Ishikawa (cell line): ENCODE results near the gene STARD10.

ENCODE experiments used
- CEBPB ChIP-seq: IDR thresholded peaks from 2 replicates; pipeline ENCODE4 v1.6.1; 2012
- CREB1 ChIP-seq: IDR thresholded peaks from 2 replicates; pipeline ENCODE4 v1.6.1; 2012; ENCODE audit warnings: low read depth
- EGR1 ChIP-seq: IDR thresholded peaks from 2 replicates; pipeline ENCODE4 v1.6.1; 2012
- EP300 ChIP-seq: IDR thresholded peaks from 2 replicates; pipeline ENCODE4 v1.6.1; 2012; ENCODE audit warnings: borderline replicate concordance
- FOXM1 ChIP-seq: IDR thresholded peaks from 2 replicates; pipeline ENCODE4 v1.6.1; 2012; ENCODE audit warnings: low read depth, borderline replicate concordance
- NFIC ChIP-seq: IDR thresholded peaks from 2 replicates; pipeline ENCODE4 v1.6.1; 2012
- RAD21 ChIP-seq: IDR thresholded peaks from 2 replicates; pipeline ENCODE4 v1.6.1; 2012; ENCODE audit warnings: low read depth
- REST ChIP-seq: IDR thresholded peaks from 2 replicates; pipeline ENCODE4 v1.6.1; 2012; ENCODE audit warnings: low read depth, mild to moderate bottlenecking
- TAF1 ChIP-seq: IDR thresholded peaks from 2 replicates; pipeline ENCODE4 v1.6.1; 2012; ENCODE audit warnings: low read depth, mild to moderate bottlenecking
- TCF12 ChIP-seq: IDR thresholded peaks from 2 replicates; pipeline ENCODE4 v1.6.1; 2012; ENCODE audit warnings: low read depth
- TEAD4 ChIP-seq: IDR thresholded peaks from 2 replicates; pipeline ENCODE4 v1.6.1; 2012
- YY1 ChIP-seq: IDR thresholded peaks from 2 replicates; pipeline ENCODE4 v1.6.1; 2012; ENCODE audit warnings: low read depth
- ZBTB7A ChIP-seq: IDR thresholded peaks from 2 replicates; pipeline ENCODE4 v1.6.1; 2012; ENCODE audit warnings: low read depth
- TF ChIP-seq, protein P1 (sequence below): IDR thresholded peaks from 2 replicates; pipeline ENCODE4 v1.6.1; 2012
- TF ChIP-seq, protein P2 (sequence below): IDR thresholded peaks from 2 replicates; pipeline ENCODE4 v1.6.1; 2012

The STARD10 gene

GRCh38 chr11:72768581-72768980, 25.3 kb downstream of the STARD10 start:
- TF ChIP-seq CREB1 (no peak), TCF12 (no peak), REST (no peak), RAD21 (no peak), ZBTB7A (no peak), YY1 (no peak), CEBPB (no peak), EP300 (no peak), TAF1 (no peak), EGR1 (no peak), TEAD4 (no peak), NFIC (no peak), FOXM1 (no peak)
- TF ChIP-seq, protein P1, sequence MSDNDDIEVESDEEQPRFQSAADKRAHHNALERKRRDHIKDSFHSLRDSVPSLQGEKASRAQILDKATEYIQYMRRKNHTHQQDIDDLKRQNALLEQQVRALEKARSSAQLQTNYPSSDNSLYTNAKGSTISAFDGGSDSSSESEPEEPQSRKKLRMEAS, result no peak
- TF ChIP-seq, protein P2, sequence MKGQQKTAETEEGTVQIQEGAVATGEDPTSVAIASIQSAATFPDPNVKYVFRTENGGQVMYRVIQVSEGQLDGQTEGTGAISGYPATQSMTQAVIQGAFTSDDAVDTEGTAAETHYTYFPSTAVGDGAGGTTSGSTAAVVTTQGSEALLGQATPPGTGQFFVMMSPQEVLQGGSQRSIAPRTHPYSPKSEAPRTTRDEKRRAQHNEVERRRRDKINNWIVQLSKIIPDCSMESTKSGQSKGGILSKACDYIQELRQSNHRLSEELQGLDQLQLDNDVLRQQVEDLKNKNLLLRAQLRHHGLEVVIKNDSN, result no peak

DNA sequence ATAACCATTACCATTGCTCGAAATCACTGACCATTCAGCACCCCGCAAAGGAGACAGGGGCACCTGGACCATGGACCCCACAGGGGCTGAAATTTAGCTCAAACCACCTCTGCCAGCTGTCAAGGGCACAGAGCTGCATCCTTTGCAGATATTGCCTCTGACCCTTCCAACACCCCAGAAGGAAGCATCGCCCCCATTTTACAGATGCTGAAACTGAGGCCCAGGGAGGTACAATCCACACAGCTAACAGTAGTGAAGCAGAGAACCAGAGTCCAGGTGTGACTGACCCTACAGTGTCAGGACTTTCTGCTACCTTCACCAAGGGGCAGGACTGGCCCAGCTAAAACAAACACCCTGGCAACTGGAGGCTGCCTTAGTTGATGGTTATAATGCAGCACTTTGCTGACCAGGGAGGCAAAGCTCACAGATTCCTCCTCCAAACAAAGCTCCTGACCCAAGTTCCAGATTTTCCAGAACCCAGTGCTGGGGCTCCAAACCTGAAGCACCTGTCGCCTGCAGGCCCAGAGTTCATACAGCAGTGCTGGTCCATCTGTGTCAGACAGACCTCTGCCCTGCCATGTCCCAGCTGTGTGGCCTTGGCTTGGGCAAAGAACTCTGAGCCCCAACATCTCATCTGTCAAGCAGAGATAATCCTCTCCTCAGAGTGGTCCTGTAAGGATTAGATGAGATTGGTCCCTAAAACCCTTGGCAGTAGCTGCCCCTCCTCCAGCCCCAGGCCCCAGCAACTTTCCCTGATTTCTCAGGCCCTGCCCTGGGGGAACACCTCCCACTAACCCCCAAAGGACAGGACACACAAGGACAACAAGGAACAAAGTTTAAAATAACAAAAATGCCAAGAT, 26.4 kb downstream of the STARD10 start:
- TF ChIP-seq CEBPB (no peak), EGR1 (no peak), CREB1 (no peak), TEAD4 (no peak), TAF1 (no peak), YY1 (no peak), FOXM1 (no peak), RAD21 (no peak), ZBTB7A (no peak), REST (no peak), TCF12 (no peak), NFIC (no peak), EP300 (no peak)
- TF ChIP-seq, protein P2, result no peak
- TF ChIP-seq, protein P1, result no peak

DNA sequence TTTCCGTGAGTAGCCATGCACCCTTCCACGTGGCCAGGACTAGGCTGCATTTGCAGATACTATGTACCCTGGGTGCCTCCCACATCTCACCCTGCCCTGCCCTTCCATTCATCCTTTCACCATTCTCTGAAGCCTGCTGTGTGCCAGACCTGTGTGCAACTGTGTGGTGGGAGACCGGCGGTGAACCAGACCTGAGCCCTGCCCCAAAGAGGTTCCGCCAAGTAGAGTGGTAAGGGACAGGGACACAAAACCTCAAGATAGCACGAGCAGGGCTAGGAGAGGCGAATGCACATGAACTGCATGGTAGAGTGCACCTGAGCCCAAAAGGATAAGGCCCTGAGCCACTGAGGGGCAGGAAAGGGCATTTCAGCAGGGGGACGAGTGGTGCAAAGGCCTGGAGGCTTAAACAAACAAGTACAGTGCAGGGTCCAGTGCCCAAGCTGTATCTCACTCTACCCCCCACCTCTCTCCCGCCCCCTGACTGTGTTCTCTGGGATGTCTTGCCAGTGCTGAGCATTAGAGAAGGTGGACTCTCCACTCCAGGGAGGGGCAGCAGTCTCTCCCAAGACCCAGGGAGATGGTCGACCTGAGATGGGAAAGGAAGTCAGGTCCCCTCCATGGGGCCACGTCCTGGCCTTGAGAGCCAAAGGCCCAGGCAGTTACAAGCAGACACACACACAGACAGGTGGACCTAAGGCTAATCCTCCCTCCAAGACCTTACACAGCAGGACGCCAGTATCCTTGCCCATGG, 27.5 kb downstream of the STARD10 start:
- TF ChIP-seq TAF1 (no peak), TEAD4 (no peak), EGR1 (no peak), CEBPB (no peak), ZBTB7A (no peak), EP300 (no peak), NFIC (no peak), CREB1 (no peak), YY1 (no peak)

- TF ChIP-seq TEAD4 (no peak), RAD21 (peak; percentile 74), REST (0 out of 2 replicates have a peak, but pooled peaks have one; percentile 7), CREB1 (no peak), ZBTB7A (peak; percentile 82), EP300 (no peak), EGR1 (peak; percentile 14; the same call in 1 of the 2 replicates), YY1 (peak; percentile 78), FOXM1 (no peak), TCF12 (peak; percentile 37; the same call in 1 of the 2 replicates), NFIC (no peak), CEBPB (no peak), TAF1 (no peak)
- TF ChIP-seq, protein P1, result no peak
- TF ChIP-seq, protein P2, result no peak; the same call in 1 of the 2 replicates
Observed at GRCh38 chr11:72764503-72764902, 29.3 kb downstream of the STARD10 start.
